ENCODE results near the gene HOXD10. TPM values are rescaled to one million over a fixed set of nuclear protein-coding genes. Genes with fewer than 3 reads are reported as not detected.

Gene HOXD10
- total and polyA plus RNA-seq, 12 donors, result not detected

DNA sequence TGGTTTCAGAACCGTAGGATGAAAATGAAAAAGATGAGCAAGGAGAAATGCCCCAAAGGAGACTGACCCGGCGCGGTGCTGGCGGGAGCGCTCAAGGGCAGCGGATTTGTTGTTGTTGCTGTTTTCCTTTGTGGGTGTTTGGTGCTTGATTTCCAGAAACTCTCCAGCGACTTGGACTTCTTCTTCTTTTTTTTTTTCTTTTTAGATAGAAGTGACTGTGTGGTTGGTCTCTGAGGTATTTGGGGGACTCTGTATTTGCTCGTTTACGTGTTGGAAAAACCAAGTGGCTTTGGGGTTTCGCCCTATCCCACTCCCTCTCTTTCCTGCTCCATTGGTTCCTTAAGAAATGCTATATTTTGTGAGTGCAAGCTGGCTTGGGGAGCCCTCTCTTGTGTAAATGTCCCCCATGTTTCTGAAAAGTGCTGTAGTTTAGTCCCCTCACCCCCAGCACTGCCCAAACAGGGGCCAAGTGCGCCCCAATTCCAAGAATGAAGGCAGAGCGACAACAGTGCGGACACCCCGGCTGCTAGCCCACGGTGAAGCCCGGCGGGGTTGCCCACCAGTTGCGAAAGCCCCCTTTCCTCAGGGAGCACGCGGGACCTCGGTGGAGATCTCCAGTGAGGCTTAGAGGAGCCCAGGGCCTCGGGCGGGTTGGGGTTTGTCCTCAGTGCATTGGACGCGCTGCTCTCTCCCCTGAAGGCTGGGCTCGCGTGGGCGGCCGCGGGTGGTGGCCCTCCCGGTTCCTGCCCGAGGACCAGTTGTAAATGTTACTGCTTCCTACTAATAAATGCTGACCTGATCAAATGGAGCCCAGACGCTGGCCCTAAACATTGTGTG lies 7.8 kb downstream of the HOXD10 start:
- peaks cover 0 to 38% (median 25%) of the 10 kb centered on the region in 9 donors for H3K4me1 ChIP-seq
- H3K36me3 ChIP-seq, result no peaks in the 10 kb centered on the region
- intact Hi-C loops (cut with DNase I), result loop anchor here in 6 of 10 donors (5.0 to 10.0 kb wide), 3 partner anchors 690 to 1023 kb away; no protein-coding TSS in a partner anchor
- 9 to 16% methylated on average over 34 of the region's 34 CpGs for WGBS, 2 donors
- no peak overlapping the region for H3K27ac ChIP-seq
- TF ChIP-seq, protein P1, sequence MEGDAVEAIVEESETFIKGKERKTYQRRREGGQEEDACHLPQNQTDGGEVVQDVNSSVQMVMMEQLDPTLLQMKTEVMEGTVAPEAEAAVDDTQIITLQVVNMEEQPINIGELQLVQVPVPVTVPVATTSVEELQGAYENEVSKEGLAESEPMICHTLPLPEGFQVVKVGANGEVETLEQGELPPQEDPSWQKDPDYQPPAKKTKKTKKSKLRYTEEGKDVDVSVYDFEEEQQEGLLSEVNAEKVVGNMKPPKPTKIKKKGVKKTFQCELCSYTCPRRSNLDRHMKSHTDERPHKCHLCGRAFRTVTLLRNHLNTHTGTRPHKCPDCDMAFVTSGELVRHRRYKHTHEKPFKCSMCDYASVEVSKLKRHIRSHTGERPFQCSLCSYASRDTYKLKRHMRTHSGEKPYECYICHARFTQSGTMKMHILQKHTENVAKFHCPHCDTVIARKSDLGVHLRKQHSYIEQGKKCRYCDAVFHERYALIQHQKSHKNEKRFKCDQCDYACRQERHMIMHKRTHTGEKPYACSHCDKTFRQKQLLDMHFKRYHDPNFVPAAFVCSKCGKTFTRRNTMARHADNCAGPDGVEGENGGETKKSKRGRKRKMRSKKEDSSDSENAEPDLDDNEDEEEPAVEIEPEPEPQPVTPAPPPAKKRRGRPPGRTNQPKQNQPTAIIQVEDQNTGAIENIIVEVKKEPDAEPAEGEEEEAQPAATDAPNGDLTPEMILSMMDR (IDR thresholded peaks at IDR 0.05), result no peak
- no peak overlapping the region for H3K4me3 ChIP-seq
- ATAC-seq, result no peak
- peaks cover 62 to 100% (median 99%) of the 10 kb centered on the region in 7 donors for H3K27me3 ChIP-seq
- H3K9me3 ChIP-seq, result no peaks in the 10 kb centered on the region
- no peak for DNase-seq

DNA sequence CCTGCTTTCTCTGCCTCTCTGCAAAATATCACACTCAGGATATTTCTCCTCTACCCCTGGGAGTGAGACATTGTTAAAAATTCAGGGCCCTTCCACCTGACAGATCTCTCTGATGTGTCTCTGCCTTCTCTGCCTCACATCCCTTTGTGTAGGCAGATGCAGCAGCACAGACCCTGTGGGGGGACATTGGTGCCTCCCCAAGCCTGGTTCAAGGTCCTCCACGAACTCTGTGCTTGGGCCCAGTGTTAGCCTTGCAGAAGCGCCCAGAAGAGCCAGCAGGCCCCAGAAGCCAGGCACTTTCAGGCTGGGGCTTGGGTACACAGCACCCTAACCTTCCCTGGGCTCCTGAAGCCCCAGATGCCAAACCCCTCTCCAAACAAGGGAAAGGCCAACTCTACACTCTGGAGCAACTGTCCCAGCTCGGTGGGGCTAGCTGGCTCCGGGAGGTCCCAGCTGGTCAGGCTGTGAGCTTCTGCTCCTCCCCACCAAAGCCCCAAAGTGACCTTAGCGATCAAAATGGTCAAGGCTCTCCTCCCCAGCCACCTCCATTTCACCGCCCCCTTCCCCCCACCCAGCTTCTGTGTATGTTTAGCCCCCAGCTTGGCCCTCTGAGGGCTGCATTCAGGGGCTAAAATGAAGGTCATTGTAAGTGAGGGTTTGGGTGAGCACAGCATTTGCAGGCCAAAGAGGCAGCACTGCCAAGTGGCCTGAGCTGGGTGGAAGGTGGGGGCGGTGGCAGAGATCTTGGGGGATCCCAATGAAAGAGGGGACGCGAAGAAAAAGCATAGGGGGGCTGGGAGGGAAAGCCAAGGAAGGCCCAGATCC lies 8.6 kb downstream of the HOXD10 start:
- intact Hi-C loops (cut with DNase I), result loop anchor here (5.0 to 10.0 kb wide), 8 partner anchors 427 to 1022 kb away; no protein-coding TSS in a partner anchor
- Histone ChIP-seq H3K4me1 (peaks cover 0 to 43% (median 29%) of the 10 kb centered on the region in 9 donors), H3K36me3 (no peaks in the 10 kb centered on the region), H3K4me3 (no peak overlapping the region), H3K27ac (no peak overlapping the region), H3K27me3 (peaks cover 65 to 99% (median 97%) of the 10 kb centered on the region in 7 donors), H3K9me3 (no peaks in the 10 kb centered on the region)
- DNase-seq (no peak), ATAC-seq (no peak)
- WGBS, 2 donors, result 20 to 35% methylated on average over 9 of the region's 9 CpGs
- TF ChIP-seq, protein P1 (IDR thresholded peaks at IDR 0.05), result no peak

DNA sequence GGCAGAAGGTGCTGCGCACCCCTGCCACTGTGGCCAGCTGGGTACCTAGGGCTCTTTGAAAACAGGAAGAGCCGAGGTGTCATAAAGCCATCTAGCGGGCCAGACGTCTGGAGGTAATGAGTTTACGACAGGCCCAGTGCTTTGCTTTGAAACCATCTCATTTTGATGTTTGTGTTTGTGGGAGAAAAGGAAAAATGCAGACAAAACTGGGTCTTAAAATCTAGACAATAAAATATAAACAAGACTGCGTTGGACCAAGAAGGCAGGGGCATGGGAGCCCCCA lies 9.1 kb downstream of the HOXD10 start:
- ATAC-seq (no peak), DNase-seq (no peak)
- Histone ChIP-seq H3K9me3 (no peaks in the 10 kb centered on the region), H3K4me1 (peaks cover 0 to 48% (median 29%) of the 10 kb centered on the region in 9 donors), H3K27me3 (peaks cover 65 to 99% (median 97%) of the 10 kb centered on the region in 7 donors), H3K27ac (no peak overlapping the region), H3K4me3 (no peak overlapping the region), H3K36me3 (no peaks in the 10 kb centered on the region)
- TF ChIP-seq, protein P1 (IDR thresholded peaks at IDR 0.05), result no peak
- 24 to 34% methylated on average over 6 of the region's 6 CpGs for WGBS, 2 donors
- intact Hi-C loops (cut with DNase I), result loop anchor here (2.0 to 10.0 kb wide), 10 partner anchors 427 to 1022 kb away; no protein-coding TSS in a partner anchor

Measured in heart right ventricle (tissue), 16 donors.